Mammary epithelial cell (primary cell): ENCODE results near the gene ATP8A2.

Experiments used
- CTCF ChIP-seq, 2 donors: IDR thresholded peaks in 1 of 2; conservative IDR thresholded peaks in 1 of 2; 2 replicates each; pipeline ENCODE4 v1.5.1; 2011 to 2012; ENCODE audit warnings: inconsistent platforms in 2 of 2, low read length in 2 of 2, mild to moderate bottlenecking in 2 of 2, control low read depth in 1 of 2, low read depth in 1 of 2; ENCODE audit not compliant: insufficient read depth in 1 of 2; ENCODE audit errors: extremely low read depth in 1 of 2
- EZH2 ChIP-seq: IDR thresholded peaks from 2 replicates; pipeline ENCODE4 v1.6.1; 2012; ENCODE audit warnings: low read length, inconsistent platforms, borderline replicate concordance

- TF ChIP-seq CTCF (conservative IDR thresholded peaks at IDR 0.05 in 1 of 2, IDR thresholded peaks at IDR 0.05 in 1 of 2; ENCODE audit: extremely low read depth in 1 of 2, insufficient read depth in 1 of 2, low read depth in 1 of 2, low read length in 2 of 2), result no peak
- TF ChIP-seq EZH2, result no peak
Observed at GRCh38 chr13:25862156-25862555, 490.4 kb downstream of the ATP8A2 start.
